Measurements from ENCODE around the gene SLC38A8. TPM values are rescaled to one million over a fixed set of nuclear protein-coding genes. Genes with fewer than 3 reads are reported as not detected.
A peak's percentile ranks its signal among the peaks of the same experiment; 100 is the strongest.

Gene SLC38A8
- total RNA-seq, 2 donors from 2014 or later: not detected

DNA sequence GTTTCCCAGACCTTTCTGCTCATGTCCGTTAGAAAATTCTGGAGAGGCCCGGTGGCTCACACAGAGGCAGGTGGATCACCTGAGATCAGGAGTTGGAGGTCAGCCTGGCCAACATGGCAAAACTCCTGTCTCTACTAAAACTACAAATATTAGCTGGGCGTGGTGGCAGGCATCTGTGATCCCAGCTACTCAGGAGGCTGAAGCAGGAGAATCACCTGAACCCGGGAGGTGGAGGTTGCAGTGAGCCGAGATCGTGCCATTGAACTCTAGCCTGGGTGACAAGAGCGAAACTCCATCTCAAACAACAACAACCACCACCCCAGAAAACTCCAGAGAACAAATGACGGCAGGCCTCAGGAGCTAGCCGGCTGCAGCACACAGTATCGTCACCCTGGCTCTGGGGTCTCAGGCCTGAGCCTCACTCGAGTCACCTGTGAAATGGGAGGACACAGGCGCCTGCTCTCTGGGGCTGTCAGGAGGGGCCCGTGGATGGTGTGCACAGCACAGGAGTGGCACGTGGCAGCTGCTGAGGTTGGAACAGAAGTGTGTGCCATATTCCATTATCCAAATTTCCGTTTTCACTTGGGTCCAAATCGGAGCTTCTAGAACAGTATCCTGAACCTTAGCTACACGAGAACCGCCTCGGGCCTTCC lies 3.3 kb upstream of the SLC38A8 start:
- Histone ChIP-seq H3K27me3 (no peaks in the 10 kb centered on the region), H3K4me3 (no peak overlapping the region), H3K36me3 (peaks cover 8% of the 10 kb centered on the region), H3K27ac (no peak overlapping the region), H3K4me1 (peaks cover 0 to 8% of the 10 kb centered on the region in 2 donors), H3K9me3 (no peaks in the 10 kb centered on the region)
- TF ChIP-seq CTCF (IDR thresholded peaks at IDR 0.05): no peak
- DNase-seq (ENCODE audit: low spot score): no peak

GRCh38 chr16:84045001-84045817 lies 2.6 kb upstream of the SLC38A8 start:
- Histone ChIP-seq H3K27ac (no peak overlapping the region), H3K36me3 (peaks cover 6% of the 10 kb centered on the region), H3K4me3 (no peak overlapping the region), H3K9me3 (no peaks in the 10 kb centered on the region), H3K4me1 (peaks cover 0 to 8% of the 10 kb centered on the region in 2 donors), H3K27me3 (no peaks in the 10 kb centered on the region)
- DNase-seq (ENCODE audit: low spot score): no peak
- no peak for TF ChIP-seq CTCF (IDR thresholded peaks at IDR 0.05)

DNA sequence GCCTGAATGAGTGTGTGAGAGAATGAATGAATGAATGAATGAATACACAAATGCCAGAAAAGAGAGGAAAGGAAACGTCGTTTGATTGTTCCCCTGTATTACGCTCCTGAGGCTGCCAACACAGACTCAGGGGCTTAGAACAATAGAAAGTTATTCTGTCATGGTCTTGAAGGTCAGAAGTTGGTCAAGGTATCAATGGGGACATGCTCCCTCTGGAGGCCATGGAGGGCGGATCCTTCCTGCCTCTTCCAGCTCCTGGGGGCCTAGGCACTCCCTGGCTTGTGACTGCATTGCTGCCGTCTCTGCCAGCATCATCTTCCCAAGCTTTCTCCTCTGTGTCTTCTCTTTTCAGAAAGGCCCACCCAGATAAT lies 1.5 kb upstream of the SLC38A8 start:
- TF ChIP-seq CTCF (IDR thresholded peaks at IDR 0.05): peak in 1 of 2 donors; percentile 25
- H3K9me3 ChIP-seq: no peaks in the 10 kb centered on the region
- H3K27ac ChIP-seq: no peak overlapping the region
- H3K36me3 ChIP-seq: no peaks in the 10 kb centered on the region
- H3K4me1 ChIP-seq: peaks cover 0 to 8% of the 10 kb centered on the region in 2 donors
- H3K4me3 ChIP-seq: no peak overlapping the region
- H3K27me3 ChIP-seq: no peaks in the 10 kb centered on the region
- no peak for DNase-seq (ENCODE audit: low spot score)

GRCh38 chr16:84043486-84044117 lies 1.0 kb upstream of the SLC38A8 start:
- no peak for TF ChIP-seq CTCF (IDR thresholded peaks at IDR 0.05)
- Histone ChIP-seq H3K27ac (no peak overlapping the region), H3K9me3 (no peaks in the 10 kb centered on the region), H3K36me3 (no peaks in the 10 kb centered on the region), H3K27me3 (no peaks in the 10 kb centered on the region), H3K4me1 (peaks cover 0 to 8% of the 10 kb centered on the region in 2 donors), H3K4me3 (no peak overlapping the region)
- no peak for DNase-seq (ENCODE audit: low spot score)

DNA sequence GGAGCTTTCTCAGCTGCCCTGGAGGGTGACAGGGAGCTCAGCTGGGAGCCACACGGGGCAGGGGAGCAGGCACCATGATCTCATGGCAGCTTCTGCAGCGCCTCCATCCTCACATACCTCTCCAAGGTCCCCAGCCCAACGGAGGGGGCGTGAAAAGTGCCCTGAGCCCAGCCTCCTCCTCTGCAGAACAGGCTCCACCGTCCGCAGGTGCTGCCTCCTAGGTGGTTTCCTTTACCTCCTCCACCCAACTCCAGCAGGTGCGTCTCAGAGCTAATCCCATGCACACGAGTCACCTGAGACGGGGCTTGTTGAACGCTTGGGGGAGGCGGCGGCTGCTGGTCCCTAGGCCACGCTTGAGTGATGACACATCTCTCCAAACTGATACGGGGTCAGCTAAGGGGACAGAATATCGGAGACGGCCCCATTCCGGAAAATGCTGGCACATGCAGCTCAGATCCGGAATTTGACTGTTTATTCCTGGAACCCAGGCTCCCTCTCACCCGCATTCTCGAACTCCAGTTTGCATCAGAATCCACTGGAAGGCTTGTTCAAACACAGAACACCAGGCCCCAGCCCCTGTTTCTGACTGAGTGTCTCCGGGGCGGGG lies 387 bp upstream of the SLC38A8 start:
- Histone ChIP-seq H3K4me3 (no peak overlapping the region), H3K4me1 (peaks cover 0 to 8% of the 10 kb centered on the region in 2 donors), H3K27ac (no peak overlapping the region), H3K27me3 (no peaks in the 10 kb centered on the region), H3K36me3 (no peaks in the 10 kb centered on the region), H3K9me3 (no peaks in the 10 kb centered on the region)
- DNase-seq (ENCODE audit: low spot score): no peak
- no peak for TF ChIP-seq CTCF (IDR thresholded peaks at IDR 0.05)

Data from right atrium auricular region (tissue), 2 donors.